Stimulated activated effector memory CD8-positive, alpha-beta T cell treated with anti-CD3 and anti-CD28 coated beads, Interleukin-12 subunit alpha, Interleukin-12 subunit beta, amount 100 ng/mL, for 72 hours (primary cell): ENCODE data around the gene NEURL1B.

Experiments used
- ATAC-seq: fragments of 150-1000 bp; cut with Tn5 transposase; 2 replicates; pipeline ENCODE4 v1.10.0; 2021
- DNase-seq, 2 donors: peaks; one replicate each; pipeline ENCODE4 v3.0.0; 2021 to 2022; ENCODE audit warnings: low spot score in 2 of 2
- H3K27ac Mint-ChIP-seq: one replicate; pipeline ENCODE4 v1.8.0; 2022; ENCODE audit warnings: mild to moderate bottlenecking, mixed read lengths
- H3K36me3 Mint-ChIP-seq: one replicate; pipeline ENCODE4 v1.8.0; 2022; ENCODE audit warnings: mild to moderate bottlenecking, mixed read lengths
- H3K4me1 Mint-ChIP-seq: one replicate; pipeline ENCODE4 v1.8.0; 2022; ENCODE audit warnings: mixed read lengths
- H3K4me3 Mint-ChIP-seq: one replicate; pipeline ENCODE4 v1.8.0; 2022; ENCODE audit warnings: mild to moderate bottlenecking, mixed read lengths
- H3K9me3 Mint-ChIP-seq: one replicate; pipeline ENCODE4 v1.8.0; 2022; ENCODE audit warnings: mixed read lengths

The NEURL1B gene

DNA sequence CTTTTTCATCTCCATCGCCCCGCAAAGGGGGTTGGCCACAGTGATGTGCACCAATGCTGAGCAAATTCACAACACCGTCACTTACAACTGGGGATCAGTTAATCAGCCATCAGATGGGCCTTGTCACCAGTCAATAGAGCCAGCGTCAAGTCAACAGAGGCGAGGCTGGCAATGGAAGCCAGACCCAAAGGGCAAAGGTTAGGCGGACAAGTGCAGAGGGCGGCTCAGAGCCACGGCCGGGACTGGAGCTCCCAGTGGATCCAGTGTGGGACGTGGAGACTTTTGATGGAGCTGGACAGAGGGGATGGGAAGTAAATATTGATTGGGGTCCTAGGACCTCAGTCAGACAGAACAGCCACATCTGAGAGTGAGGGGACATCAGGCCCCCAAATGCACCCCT, 84.2 kb downstream of the NEURL1B start:
- H3K9me3 Mint-ChIP-seq, result no peaks in the 10 kb centered on the region
- no peak overlapping the region for H3K4me3 Mint-ChIP-seq
- ATAC-seq, result no peak
- H3K36me3 Mint-ChIP-seq, result no peaks in the 10 kb centered on the region
- peaks cover 34% of the 10 kb centered on the region for H3K4me1 Mint-ChIP-seq
- no peak overlapping the region for H3K27ac Mint-ChIP-seq
- no peak for DNase-seq

DNA sequence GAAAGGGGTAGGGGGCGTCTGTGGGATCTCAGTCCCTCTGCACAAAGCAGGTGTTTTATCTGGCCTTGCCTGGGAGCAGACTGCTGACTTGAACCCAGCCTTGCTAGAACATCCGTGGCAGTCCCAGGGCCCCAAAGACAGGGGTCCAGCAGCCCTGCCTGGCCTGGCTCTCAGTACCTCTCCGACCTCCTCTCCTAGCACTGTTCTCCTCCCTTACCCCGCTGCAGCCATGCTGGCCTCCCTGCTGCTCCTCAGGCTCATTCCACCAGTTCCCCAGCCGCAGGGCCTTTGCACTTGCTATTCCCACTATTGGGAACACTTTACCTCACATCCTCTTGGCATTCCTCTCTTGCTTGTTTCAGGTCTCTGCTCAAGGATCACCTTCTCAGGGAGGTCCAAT, 84.7 kb downstream of the NEURL1B start:
- peaks cover 34% of the 10 kb centered on the region for H3K4me1 Mint-ChIP-seq
- H3K36me3 Mint-ChIP-seq, result no peaks in the 10 kb centered on the region
- H3K27ac Mint-ChIP-seq, result no peak overlapping the region
- H3K9me3 Mint-ChIP-seq, result no peaks in the 10 kb centered on the region
- H3K4me3 Mint-ChIP-seq, result no peak overlapping the region
- no peak for DNase-seq
- ATAC-seq, result no peak

DNA sequence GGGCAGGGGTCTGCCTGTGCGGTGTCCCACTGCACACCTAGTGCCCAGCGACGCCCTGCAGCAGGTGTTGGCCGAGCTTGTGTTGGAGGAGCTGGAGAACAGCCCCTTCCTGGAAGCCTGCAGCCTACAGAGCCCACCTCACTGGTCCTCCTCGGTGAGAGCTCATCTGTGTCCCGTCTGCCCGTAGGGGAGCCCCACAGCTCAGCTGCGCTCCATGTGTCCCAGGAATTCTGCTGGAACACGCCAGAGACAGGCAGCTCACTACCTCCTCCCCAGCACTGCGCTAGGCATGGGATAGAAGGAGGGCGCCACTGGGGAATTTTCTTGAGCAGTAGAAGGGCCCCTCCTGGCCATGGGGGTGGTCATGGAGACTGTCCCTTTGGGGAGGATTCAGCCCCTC, 85.9 kb downstream of the NEURL1B start:
- no peak for ATAC-seq
- H3K4me3 Mint-ChIP-seq, result no peak overlapping the region
- H3K27ac Mint-ChIP-seq, result no peak overlapping the region
- peaks cover 31% of the 10 kb centered on the region for H3K4me1 Mint-ChIP-seq
- no peak for DNase-seq
- H3K36me3 Mint-ChIP-seq, result no peaks in the 10 kb centered on the region
- H3K9me3 Mint-ChIP-seq, result no peaks in the 10 kb centered on the region

DNA sequence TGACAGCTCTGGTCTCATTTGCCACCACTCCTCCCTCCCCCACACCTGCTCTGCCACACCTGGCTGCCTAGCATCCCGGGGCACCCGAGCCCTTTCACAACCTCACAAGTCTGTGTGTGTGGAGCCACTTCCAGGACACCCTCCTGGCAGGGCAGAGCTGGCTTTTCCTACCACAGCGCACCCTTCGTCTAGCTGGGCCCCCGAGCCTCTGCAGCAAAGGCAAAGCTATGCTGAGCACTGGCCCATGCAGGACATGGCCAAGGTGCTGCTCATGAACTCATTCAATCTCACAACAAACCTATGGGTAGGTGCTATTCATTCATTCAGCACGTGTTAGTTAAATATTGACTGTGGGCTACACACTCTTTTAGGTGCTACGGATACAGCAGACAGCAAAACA, 86.5 kb downstream of the NEURL1B start:
- H3K36me3 Mint-ChIP-seq, result no peaks in the 10 kb centered on the region
- ATAC-seq (no peak), DNase-seq (no peak)
- H3K4me3 Mint-ChIP-seq, result no peak overlapping the region
- H3K9me3 Mint-ChIP-seq, result no peaks in the 10 kb centered on the region
- H3K4me1 Mint-ChIP-seq, result peaks cover 26% of the 10 kb centered on the region
- H3K27ac Mint-ChIP-seq, result peak overlapping the region; percentile 50

DNA sequence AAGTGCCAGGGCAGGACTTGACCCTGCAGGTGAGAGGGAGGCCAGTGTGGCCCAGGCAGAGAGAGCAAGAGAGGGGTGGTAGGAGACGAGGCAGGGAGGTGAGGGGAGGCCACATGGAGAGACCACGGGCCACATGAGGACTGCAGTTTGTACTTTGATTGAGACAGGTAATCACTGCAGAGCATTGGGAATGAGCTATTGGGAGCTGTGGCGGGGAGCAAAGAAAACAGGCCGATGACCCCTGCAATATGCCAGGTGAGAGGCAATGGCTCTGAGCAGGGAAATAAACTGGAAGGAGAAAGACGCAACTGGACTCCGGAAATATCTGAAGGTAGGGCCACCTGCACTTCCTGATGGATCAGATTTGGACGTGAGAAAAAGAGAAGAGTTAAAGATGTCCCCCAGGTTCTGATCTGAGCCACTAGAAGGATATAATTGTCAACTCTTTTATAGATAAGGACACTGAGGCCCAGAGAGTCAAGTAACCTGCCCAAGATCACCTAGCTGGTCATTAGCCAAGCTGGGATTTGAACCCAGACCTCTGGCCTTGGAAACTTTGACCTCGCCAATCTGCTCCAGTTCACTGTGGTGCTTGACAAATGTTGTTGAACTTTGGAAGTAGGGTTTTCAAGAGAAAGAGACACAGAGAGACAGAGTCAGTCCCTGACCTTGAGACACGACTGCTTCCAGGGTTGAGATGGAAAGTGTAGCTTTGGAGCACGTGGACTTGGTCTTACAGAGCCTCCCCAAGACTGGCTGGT, 87.6 kb downstream of the NEURL1B start:
- H3K4me3 Mint-ChIP-seq, result no peak overlapping the region
- DNase-seq (no peak), ATAC-seq (no peak)
- H3K27ac Mint-ChIP-seq, result peak overlapping the region; percentile 50
- no peaks in the 10 kb centered on the region for H3K36me3 Mint-ChIP-seq
- peaks cover 22% of the 10 kb centered on the region for H3K4me1 Mint-ChIP-seq
- no peaks in the 10 kb centered on the region for H3K9me3 Mint-ChIP-seq

DNA sequence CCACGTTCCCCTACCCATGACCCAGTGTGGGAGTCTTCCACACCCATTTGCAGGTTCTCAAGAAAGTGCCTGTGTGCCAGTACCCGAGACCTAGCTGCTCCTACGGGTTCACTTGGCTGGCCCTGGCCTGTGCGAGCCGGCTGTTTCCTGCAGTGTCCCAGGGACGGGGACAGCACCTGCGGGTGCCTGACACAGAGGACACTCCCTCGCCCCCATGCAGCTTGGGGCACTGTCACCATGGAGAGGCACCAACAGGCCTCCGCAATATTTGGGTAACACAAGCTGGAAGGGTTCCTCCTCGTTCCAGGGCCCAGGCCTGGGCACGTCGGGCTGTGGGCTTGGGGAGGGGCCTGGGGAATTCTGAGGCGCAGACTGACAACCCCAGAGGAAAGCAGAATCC, 88.5 kb downstream of the NEURL1B start:
- no peak overlapping the region for H3K27ac Mint-ChIP-seq
- H3K9me3 Mint-ChIP-seq, result no peaks in the 10 kb centered on the region
- ATAC-seq, result no peak
- H3K36me3 Mint-ChIP-seq, result no peaks in the 10 kb centered on the region
- H3K4me1 Mint-ChIP-seq, result peaks cover 23% of the 10 kb centered on the region
- no peak for DNase-seq
- H3K4me3 Mint-ChIP-seq, result no peak overlapping the region

DNA sequence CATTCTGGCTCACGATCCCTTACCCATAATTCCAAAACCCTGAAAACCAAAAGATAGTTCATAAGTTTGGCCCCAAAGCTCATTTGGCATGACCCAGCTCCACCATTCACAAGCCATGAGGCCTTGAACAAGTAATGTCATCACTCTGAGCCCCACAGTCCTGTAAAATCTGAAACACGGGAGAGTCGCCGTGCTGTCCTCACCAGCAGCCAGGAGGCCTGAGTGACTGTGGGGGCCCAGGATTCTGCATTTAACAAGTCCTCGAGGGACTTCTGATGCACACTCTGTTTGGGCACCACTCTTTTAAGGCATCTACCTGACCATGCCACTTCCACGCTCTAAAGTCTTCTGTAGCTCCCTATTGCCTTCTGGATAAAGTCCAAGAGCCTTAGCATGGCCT, 89.2 kb downstream of the NEURL1B start:
- H3K4me3 Mint-ChIP-seq, result no peak overlapping the region
- DNase-seq (no peak), ATAC-seq (no peak)
- H3K36me3 Mint-ChIP-seq, result no peaks in the 10 kb centered on the region
- H3K9me3 Mint-ChIP-seq, result no peaks in the 10 kb centered on the region
- peak overlapping the region; percentile 65 for H3K27ac Mint-ChIP-seq
- H3K4me1 Mint-ChIP-seq, result peaks cover 28% of the 10 kb centered on the region

DNA sequence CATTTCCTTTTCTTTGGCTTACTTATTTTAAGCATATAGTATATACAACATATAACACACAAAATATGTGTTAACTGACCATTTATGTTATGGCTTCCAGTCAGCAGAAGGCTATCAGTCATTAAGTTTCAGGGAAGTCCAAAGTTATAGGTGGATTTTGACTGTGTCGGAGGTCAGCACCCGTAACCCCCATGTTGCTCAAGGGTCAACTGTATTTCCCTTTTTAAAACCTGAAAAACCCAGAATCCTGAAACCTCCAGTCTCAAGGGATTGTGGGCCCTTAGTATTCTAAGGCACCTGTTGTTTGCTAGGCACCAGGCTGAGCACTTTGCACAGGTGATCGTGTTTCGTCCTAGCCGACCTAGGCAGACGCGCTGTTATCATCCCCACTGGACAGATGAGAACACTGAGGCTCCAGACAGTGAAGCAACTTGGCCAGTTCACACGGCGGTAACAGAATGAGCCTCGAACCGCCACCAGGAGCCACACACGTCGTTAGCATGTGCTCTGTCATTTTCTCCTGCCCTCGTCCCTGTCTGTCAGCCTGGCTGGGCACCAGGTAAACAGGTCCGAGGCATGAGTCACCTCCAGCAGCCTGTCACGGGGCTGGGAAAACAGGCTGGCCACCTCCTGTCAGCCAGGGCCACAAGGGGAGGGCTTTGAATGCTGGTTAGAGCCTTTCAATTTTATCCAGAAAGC, 90.1 kb downstream of the NEURL1B start:
- no peaks in the 10 kb centered on the region for H3K9me3 Mint-ChIP-seq
- ATAC-seq, result peak; percentile 64
- H3K4me1 Mint-ChIP-seq, result peaks cover 28% of the 10 kb centered on the region

DNA sequence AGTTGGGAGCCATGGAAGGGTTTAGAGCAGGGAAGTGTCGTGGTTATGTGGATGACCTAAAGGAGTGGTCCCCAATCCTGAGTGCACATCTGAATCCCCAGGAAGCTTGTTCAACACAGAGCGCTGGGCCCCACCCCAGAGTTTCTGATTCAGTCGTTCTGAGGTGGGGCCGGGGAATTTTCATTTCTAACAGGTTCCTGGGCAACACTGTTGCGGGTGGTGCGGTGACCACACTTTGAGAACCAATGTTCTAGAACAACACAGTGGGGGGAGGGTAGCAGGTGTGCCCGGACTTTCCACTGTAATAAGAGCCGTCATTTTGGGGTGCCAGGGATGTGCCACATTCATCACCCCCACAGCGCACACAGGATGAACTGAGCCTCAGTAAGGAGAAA, 90.6 kb downstream of the NEURL1B start:
- DNase-seq (no peak), ATAC-seq (peak; percentile 57)
- Mint-ChIP-seq H3K4me1 (peaks cover 28% of the 10 kb centered on the region), H3K27ac (peak overlapping the region; percentile 65), H3K36me3 (no peaks in the 10 kb centered on the region), H3K9me3 (no peaks in the 10 kb centered on the region), H3K4me3 (peak overlapping the region; percentile 25)

More for the DNA sequence above, 90.1 kb downstream of the NEURL1B start:
- DNase-seq, result no peak
- Mint-ChIP-seq H3K4me3 (peak overlapping the region; percentile 25), H3K36me3 (no peaks in the 10 kb centered on the region), H3K27ac (peak overlapping the region; percentile 65)

DNA sequence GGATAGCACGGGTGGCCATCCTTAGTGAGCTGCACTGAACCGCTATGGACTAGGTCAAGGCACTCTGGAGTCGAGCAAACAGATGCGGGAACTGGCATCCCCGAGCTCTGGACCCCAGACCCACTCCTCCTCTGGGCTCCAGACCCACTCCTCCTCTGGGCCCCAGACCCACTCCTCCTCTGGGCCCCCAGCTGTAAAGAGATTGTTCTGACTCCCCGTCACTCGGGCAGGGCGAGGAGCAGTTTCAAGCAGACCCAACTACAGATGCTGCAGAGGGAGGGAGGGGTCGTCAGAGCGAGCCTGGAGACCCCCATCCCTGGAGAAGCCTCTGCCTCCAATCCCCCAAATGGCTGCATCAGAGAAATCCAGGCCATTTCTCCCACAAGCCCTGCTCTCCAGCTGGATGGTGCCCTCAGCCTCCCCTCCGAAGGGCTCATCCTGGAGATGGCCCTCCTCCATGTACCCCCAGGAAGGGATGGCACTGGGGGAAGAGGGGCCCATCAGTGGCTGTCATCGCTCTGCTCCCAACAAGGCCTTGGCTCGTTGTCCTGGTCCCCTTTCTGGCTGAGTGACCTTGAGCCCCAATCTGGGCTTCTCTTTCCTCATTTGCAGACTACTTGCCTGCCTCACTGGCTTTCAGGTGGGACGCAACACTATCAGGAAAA, 91.3 kb downstream of the NEURL1B start:
- peaks cover 28% of the 10 kb centered on the region for H3K4me1 Mint-ChIP-seq
- peak overlapping the region; percentile 83 for H3K27ac Mint-ChIP-seq
- no peak for DNase-seq
- H3K4me3 Mint-ChIP-seq, result no peak overlapping the region
- H3K9me3 Mint-ChIP-seq, result no peaks in the 10 kb centered on the region
- ATAC-seq, result no peak
- no peaks in the 10 kb centered on the region for H3K36me3 Mint-ChIP-seq

DNA sequence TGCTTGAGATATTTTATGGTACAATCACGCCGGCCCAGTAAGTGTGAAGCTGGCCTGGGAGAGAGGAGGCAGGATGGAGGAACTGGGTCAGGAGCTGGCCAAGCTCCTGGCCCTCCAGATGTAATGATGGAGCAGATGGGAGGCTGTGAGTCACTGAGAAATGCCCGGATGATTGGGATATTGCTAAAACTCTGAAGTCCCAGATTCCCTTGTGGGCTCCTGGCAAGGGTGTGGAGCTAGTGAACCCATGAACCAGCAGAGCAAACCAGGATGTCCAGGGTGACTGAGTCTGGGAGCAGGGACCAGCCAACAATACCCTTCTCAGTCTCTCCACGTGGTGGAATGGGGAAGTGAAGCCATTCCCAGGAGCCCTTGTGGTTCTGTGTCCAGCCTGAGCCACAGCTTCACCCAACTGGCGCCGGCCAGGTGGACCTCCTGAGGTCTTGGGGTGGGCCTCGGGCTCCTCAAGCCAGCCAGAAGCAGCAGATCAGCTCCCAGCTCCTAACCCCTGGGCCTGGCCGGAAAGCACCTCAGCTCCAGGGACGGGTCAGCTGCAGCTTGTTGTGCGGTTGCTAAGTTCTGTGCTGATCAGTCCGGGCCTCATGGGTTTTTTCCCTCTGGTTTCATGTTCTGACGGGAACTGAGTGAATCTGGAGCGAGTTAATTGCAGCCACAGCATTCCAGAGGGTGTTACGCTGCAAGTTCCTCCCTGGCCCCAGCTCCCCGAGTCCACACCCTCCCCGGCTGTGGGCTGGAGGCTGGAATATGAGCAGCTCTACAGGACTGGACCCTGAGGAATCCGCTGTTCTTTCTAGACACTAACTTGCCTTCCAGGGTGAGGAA, 92.3 kb downstream of the NEURL1B start:
- Mint-ChIP-seq H3K4me1 (peaks cover 19% of the 10 kb centered on the region), H3K4me3 (no peak overlapping the region), H3K36me3 (no peaks in the 10 kb centered on the region), H3K9me3 (no peaks in the 10 kb centered on the region), H3K27ac (peak overlapping the region; percentile 83)
- no peak for DNase-seq
- no peak for ATAC-seq

DNA sequence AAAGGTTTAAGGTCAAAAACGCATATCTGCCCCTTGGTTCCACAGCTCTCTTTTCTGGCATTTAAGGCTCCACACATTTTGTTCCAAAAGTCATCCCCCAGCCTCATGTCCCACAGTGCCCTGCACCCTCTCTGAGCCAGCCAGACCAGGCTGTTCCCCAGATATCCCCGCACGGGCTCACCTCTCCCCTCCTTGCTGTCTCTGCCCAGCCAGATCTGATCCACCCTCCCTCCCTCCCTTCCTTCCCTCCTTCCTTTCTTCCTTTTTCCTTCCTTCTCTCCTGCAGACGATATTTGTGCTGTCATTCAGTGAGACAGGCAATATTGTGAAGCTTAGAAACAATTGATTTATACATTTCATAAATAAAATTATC, 92.9 kb downstream of the NEURL1B start:
- no peaks in the 10 kb centered on the region for H3K36me3 Mint-ChIP-seq
- peaks cover 17% of the 10 kb centered on the region for H3K4me1 Mint-ChIP-seq
- DNase-seq (no peak), ATAC-seq (no peak)
- H3K9me3 Mint-ChIP-seq, result no peaks in the 10 kb centered on the region
- no peak overlapping the region for H3K27ac Mint-ChIP-seq
- no peak overlapping the region for H3K4me3 Mint-ChIP-seq

DNA sequence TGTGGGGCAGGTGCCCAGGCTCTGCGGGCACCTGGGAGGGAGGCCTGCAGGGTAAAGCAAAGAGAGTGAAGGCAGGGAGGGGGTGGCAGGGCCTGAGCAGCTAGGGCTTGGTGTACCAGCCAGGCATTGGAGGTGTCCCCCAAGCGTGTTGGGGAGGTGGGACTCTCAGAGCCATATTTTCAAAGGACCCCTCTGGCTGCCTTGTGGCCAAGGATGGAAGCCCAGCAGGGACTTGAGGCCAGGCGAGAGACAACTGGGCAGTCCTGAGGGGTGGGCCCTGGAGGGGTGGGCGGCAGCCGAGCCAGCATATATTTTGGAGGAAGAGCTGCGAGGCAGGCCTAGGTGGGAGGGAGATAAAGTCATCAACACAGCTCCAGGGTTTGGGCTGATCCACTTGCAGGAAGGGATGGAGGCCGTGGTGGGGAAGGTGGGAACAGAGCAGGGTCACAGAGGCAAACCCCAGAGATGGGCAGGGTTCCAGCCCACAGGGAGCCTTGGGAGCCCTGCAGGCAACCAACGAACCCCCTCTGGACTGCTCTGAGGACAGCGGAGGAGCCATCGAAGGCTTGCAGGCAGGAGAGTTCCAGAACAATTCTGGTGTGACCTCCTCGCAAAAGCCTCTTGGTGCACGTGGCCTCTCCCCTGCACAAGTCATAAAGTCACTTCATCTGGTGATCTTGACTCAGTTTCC, 94.2 kb downstream of the NEURL1B start:
- no peaks in the 10 kb centered on the region for H3K36me3 Mint-ChIP-seq
- DNase-seq (no peak), ATAC-seq (no peak)
- peak overlapping the region; percentile 5 for H3K27ac Mint-ChIP-seq
- H3K4me1 Mint-ChIP-seq, result peaks cover 17% of the 10 kb centered on the region
- no peaks in the 10 kb centered on the region for H3K9me3 Mint-ChIP-seq
- no peak overlapping the region for H3K4me3 Mint-ChIP-seq

DNA sequence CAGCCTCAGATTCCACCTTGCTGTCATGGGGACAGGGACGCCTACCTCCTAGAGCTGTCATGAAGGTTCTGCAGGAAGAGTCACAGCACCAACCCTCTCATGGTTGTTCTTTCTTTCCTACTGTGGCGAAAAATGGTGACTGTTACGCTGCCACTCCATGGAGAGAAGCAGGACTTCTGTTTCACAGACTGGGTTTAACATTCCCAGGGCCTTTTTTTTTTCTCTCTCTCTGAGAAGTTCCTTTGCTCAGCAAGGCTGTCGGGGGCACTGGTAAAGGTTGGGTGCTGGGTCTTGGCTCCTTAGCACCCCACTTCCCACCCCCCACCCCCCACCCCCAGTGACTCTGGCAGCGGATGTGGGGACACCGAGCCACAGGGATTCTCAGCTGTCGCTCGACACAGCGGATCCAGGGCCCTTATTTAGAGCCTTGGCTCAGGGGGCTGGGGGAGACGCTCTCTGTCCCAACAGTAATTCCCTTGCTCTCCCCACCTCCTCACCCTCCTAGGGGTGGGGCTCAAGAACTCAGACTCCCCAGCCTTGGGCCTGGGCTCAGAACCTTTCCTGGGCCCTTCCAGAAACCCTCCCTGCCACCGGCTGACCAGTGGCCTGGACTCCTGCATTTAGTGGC, 95.6 kb downstream of the NEURL1B start:
- no peak for ATAC-seq
- Mint-ChIP-seq H3K4me1 (peaks cover 21% of the 10 kb centered on the region), H3K36me3 (no peaks in the 10 kb centered on the region), H3K4me3 (no peak overlapping the region), H3K27ac (no peak overlapping the region), H3K9me3 (no peaks in the 10 kb centered on the region)
- no peak for DNase-seq
